Hematopoietic multipotent progenitor cell treated with erythropoietin and hydrocortisone succinate and interleukin-3 and kit ligand, for 17 days (in vitro differentiated cells): Measurements from ENCODE around the gene OXER1.
"Not testable (repeated sequence)": the region's sequence is repeated elsewhere in the genome, so short reads cannot be mapped to it uniquely, and the experiment has no call there.

Experiments used
- DNase-seq: peaks from one replicate; pipeline ENCODE4 v3.0.0-alpha.2; 2015; ENCODE audit warnings: low spot score

The OXER1 gene

GRCh38 chr2:42752314-42752713 lies 11.6 kb downstream of the OXER1 start:
- DNase-seq = no peak

GRCh38 chr2:42748840-42749239 lies 15.1 kb downstream of the OXER1 start:
- no peak for DNase-seq

GRCh38 chr2:42747422-42747821 lies 16.5 kb downstream of the OXER1 start:
- no peak for DNase-seq

GRCh38 chr2:42744545-42745082 lies 19.3 kb downstream of the OXER1 start:
- no peak for DNase-seq

GRCh38 chr2:42743659-42743990 lies 20.3 kb downstream of the OXER1 start:
- DNase-seq = no peak

- DNase-seq = no peak
Observed at GRCh38 chr2:42742740-42743658, 20.9 kb downstream of the OXER1 start.

GRCh38 chr2:42741140-42741539 lies 22.8 kb downstream of the OXER1 start:
- no peak for DNase-seq

GRCh38 chr2:42736598-42737322 lies 27.2 kb downstream of the OXER1 start:
- no peak for DNase-seq

GRCh38 chr2:42733852-42734251 lies 30.1 kb downstream of the OXER1 start:
- DNase-seq = no peak

- DNase-seq = not testable (repeated sequence)
Observed at GRCh38 chr2:42731316-42731715, 32.6 kb downstream of the OXER1 start.

- DNase-seq = no peak
Observed at GRCh38 chr2:42726680-42727079, 37.3 kb downstream of the OXER1 start.

GRCh38 chr2:42725657-42726056 lies 38.3 kb downstream of the OXER1 start:
- no peak for DNase-seq

GRCh38 chr2:42724886-42725285 lies 39.0 kb downstream of the OXER1 start:
- DNase-seq = no peak

GRCh38 chr2:42723465-42723864 lies 40.5 kb downstream of the OXER1 start:
- no peak for DNase-seq

GRCh38 chr2:42722320-42723190 lies 41.4 kb downstream of the OXER1 start:
- no peak for DNase-seq

GRCh38 chr2:42721898-42722297 lies 42.0 kb downstream of the OXER1 start:
- DNase-seq = no peak

GRCh38 chr2:42714686-42715085 lies 49.2 kb downstream of the OXER1 start:
- DNase-seq = no peak

- no peak for DNase-seq
Observed at GRCh38 chr2:42713920-42714319, 50.0 kb downstream of the OXER1 start.

GRCh38 chr2:42712934-42713333 lies 51.0 kb downstream of the OXER1 start:
- DNase-seq = no peak
